NB4 (cell line): ENCODE data around the gene CCDC120.

Source experiments
- CTCF ChIP-seq: IDR thresholded peaks from one replicate; pipeline ENCODE4 v1.5.1; 2012; ENCODE audit warnings: low read depth, low read length
- POLR2A ChIP-seq: IDR thresholded peaks from 2 replicates; pipeline ENCODE4 v1.6.1; 2011; ENCODE audit warnings: mild to moderate bottlenecking; ENCODE audit not compliant: insufficient read length; ENCODE audit errors: extremely low read depth

GRCh38 chrX:49106296-49106695, 47.5 kb downstream of the CCDC120 start:
- no peak for TF ChIP-seq POLR2A
- TF ChIP-seq CTCF, result no peak
